HG02885 (cell line): ENCODE results near the gene KRT35.
"Not testable (repeated sequence)": the region's sequence is repeated elsewhere in the genome, so short reads cannot be mapped to it uniquely, and the experiment has no call there.

ENCODE experiments used
- ATAC-seq: cut with Tn5 transposase; IDR thresholded peaks from one replicate; pipeline ENCODE4 v1.9.1; 2021; ENCODE audit warnings: mild to moderate bottlenecking; ENCODE audit not compliant: unreplicated experiment, poor library complexity

The KRT35 gene

GRCh38 chr17:41463746-41464145, 17.2 kb downstream of the KRT35 start:
- no peak for ATAC-seq

GRCh38 chr17:41462705-41463104, 18.2 kb downstream of the KRT35 start:
- no peak for ATAC-seq

GRCh38 chr17:41457676-41458075, 23.3 kb downstream of the KRT35 start:
- ATAC-seq, result no peak

- no peak for ATAC-seq
These were observed 24.7 kb downstream of the KRT35 start for GRCh38 chr17:41456204-41456603.

- no peak for ATAC-seq
These were observed 25.7 kb downstream of the KRT35 start for GRCh38 chr17:41455236-41455635.

- no peak for ATAC-seq
These were observed 27.9 kb downstream of the KRT35 start for GRCh38 chr17:41453066-41453465.

GRCh38 chr17:41452281-41452680, 28.7 kb downstream of the KRT35 start:
- no peak for ATAC-seq

GRCh38 chr17:41451154-41451728, 29.7 kb downstream of the KRT35 start:
- ATAC-seq, result no peak

- no peak for ATAC-seq
These were observed 31.9 kb downstream of the KRT35 start for GRCh38 chr17:41449008-41449407.

- no peak for ATAC-seq
These were observed 32.4 kb downstream of the KRT35 start for GRCh38 chr17:41448506-41448905.

GRCh38 chr17:41446806-41447205, 34.1 kb downstream of the KRT35 start:
- no peak for ATAC-seq

- ATAC-seq, result no peak
These were observed 36.3 kb downstream of the KRT35 start for GRCh38 chr17:41444640-41445039.

- no peak for ATAC-seq
These were observed 36.8 kb downstream of the KRT35 start for GRCh38 chr17:41444186-41444585.

GRCh38 chr17:41442739-41443138, 38.2 kb downstream of the KRT35 start:
- ATAC-seq, result no peak

- ATAC-seq, result no peak
These were observed 40.4 kb downstream of the KRT35 start, which contains the start of gene KRT38 for GRCh38 chr17:41440531-41441033. Gene KRT38 (minus strand): TSS chr17:41440983. CDS start chr17:41440921, 62 bp downstream.

- ATAC-seq, result no peak
These were observed 41.6 kb downstream of the KRT35 start for GRCh38 chr17:41439375-41439774.

- ATAC-seq, result no peak
These were observed 43.2 kb downstream of the KRT35 start for GRCh38 chr17:41437769-41438168.

GRCh38 chr17:41437254-41437653, 43.7 kb downstream of the KRT35 start:
- ATAC-seq, result no peak

GRCh38 chr17:41434415-41434814, 46.5 kb downstream of the KRT35 start:
- no peak for ATAC-seq

GRCh38 chr17:41434005-41434404, 46.9 kb downstream of the KRT35 start:
- ATAC-seq, result no peak

GRCh38 chr17:41433586-41433985, 47.4 kb downstream of the KRT35 start:
- ATAC-seq, result no peak

- not testable (repeated sequence) for ATAC-seq
These were observed 50.6 kb downstream of the KRT35 start for GRCh38 chr17:41430376-41430775.
